ENCODE data around the gene OXNAD1. TPM values are rescaled to one million over a fixed set of nuclear protein-coding genes. Genes with fewer than 3 reads are reported as not detected.

The OXNAD1 gene
- total RNA-seq, 1 experiment from 2014 or later: 27.6 TPM

DNA sequence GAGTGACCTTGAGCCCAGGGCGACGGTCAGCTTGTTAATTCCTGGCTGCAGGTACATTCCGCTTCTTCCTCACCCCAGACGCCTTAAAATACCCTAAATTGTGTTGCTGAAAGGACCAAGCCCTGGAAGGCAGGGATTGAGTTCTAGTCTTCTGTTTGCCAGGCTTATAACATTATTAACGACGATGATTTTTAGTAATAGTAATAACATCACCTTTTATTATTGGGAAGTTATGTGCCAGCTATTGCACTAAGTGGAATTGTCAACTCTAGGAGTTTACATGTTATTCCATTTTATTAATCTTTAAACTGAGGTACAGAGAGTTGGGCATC, 409 bp downstream of the OXNAD1 start:
- H3K4me3 Mint-ChIP-seq (ENCODE audit: unreplicated experiment): peak overlapping the region; percentile 95
- CTCF ChIA-PET: interaction anchor here (0.6 to 3.9 kb wide), 8 partner anchors 18 to 464 kb away, joined by 3 to 19 read pairs (median 4); no protein-coding TSS in a partner anchor
- peaks cover 32% of the 10 kb centered on the region for H3K36me3 Mint-ChIP-seq (ENCODE audit: insufficient read depth, unreplicated experiment)
- peaks cover 19% of the 10 kb centered on the region for H3K4me1 Mint-ChIP-seq (ENCODE audit: insufficient read depth, unreplicated experiment)
- H3K27ac Mint-ChIP-seq (ENCODE audit: low read depth, unreplicated experiment): peak overlapping the region; percentile 96
- POLR2A ChIA-PET: interaction anchor here (0.5 to 3.3 kb wide), 32 partner anchors 10 to 1614 kb away, joined by 3 to 47 read pairs (median 4); partner anchors contain the start of genes ANKRD28, BTD, CCDC174 and HACL1
- no peak for DNase-seq (ENCODE audit: unreplicated experiment)
- TF ChIP-seq, protein P1, sequence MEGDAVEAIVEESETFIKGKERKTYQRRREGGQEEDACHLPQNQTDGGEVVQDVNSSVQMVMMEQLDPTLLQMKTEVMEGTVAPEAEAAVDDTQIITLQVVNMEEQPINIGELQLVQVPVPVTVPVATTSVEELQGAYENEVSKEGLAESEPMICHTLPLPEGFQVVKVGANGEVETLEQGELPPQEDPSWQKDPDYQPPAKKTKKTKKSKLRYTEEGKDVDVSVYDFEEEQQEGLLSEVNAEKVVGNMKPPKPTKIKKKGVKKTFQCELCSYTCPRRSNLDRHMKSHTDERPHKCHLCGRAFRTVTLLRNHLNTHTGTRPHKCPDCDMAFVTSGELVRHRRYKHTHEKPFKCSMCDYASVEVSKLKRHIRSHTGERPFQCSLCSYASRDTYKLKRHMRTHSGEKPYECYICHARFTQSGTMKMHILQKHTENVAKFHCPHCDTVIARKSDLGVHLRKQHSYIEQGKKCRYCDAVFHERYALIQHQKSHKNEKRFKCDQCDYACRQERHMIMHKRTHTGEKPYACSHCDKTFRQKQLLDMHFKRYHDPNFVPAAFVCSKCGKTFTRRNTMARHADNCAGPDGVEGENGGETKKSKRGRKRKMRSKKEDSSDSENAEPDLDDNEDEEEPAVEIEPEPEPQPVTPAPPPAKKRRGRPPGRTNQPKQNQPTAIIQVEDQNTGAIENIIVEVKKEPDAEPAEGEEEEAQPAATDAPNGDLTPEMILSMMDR (IDR thresholded peaks at IDR 0.05; ENCODE audit: unreplicated experiment): no peak
- H3K27me3 Mint-ChIP-seq (ENCODE audit: insufficient read depth, unreplicated experiment): no peaks in the 10 kb centered on the region
- TSS peak; percentile 77 for BruUV-seq (replicated peaks)
- no peaks in the 10 kb centered on the region for H3K9me3 Mint-ChIP-seq (ENCODE audit: unreplicated experiment)
- intact Hi-C loops (cut with micrococcal nuclease): no loop called here

DNA sequence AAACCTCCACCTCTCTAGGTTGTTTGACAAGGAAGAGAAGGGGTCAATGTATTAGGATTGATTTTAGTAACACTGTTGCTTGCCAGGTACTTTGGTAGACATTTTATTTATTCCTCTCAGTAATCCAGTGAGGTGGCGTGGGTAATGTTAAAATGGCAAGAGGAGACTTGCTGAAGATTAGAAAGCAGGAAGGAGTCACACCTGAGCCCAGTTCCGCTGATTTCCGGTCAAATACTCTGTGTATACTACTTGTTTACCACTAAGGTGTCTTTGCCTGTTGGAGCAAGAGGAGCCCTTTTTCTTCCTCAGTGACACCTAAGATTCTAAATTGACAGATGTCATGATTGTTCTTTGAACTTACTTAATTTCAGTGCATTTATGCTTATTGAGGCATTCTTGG, 1.7 kb downstream of the OXNAD1 start:
- intact Hi-C loops (cut with micrococcal nuclease): no loop called here

GRCh38 chr3:16270855-16271254, 5.8 kb downstream of the OXNAD1 start:
- intact Hi-C loops (cut with micrococcal nuclease): no loop called here

More for the DNA sequence above, 1.7 kb downstream of the OXNAD1 start:
- ChIA-PET CTCF (interaction anchor here (1.0 to 3.9 kb wide), 4 partner anchors 8 to 284 kb away, joined by 3 to 19 read pairs (median 6); no protein-coding TSS in a partner anchor), POLR2A (interaction anchor here (1.6 kb wide), 1 partner anchor 470 kb away, joined by 3 read pairs; no protein-coding TSS in a partner anchor)
- H3K36me3 Mint-ChIP-seq (ENCODE audit: insufficient read depth, unreplicated experiment): peaks cover 36% of the 10 kb centered on the region
- DNase-seq (ENCODE audit: unreplicated experiment): no peak
- BruUV-seq (replicated peaks): no TSS peak
- peaks cover 19% of the 10 kb centered on the region for H3K4me1 Mint-ChIP-seq (ENCODE audit: insufficient read depth, unreplicated experiment)
- H3K27me3 Mint-ChIP-seq (ENCODE audit: insufficient read depth, unreplicated experiment): no peaks in the 10 kb centered on the region
- H3K9me3 Mint-ChIP-seq (ENCODE audit: unreplicated experiment): no peaks in the 10 kb centered on the region
- TF ChIP-seq, protein P1 (IDR thresholded peaks at IDR 0.05; ENCODE audit: unreplicated experiment): no peak
- peak overlapping the region; percentile 10 for H3K27ac Mint-ChIP-seq (ENCODE audit: low read depth, unreplicated experiment)
- H3K4me3 Mint-ChIP-seq (ENCODE audit: unreplicated experiment): peak overlapping the region; percentile 95

GRCh38 chr3:16272588-16272987, 7.6 kb downstream of the OXNAD1 start:
- CTCF ChIA-PET: interaction anchor here (1.3 kb wide), 1 partner anchor 18 kb away, joined by 7 read pairs; no protein-coding TSS in a partner anchor
- Mint-ChIP-seq H3K36me3 (ENCODE audit: insufficient read depth, unreplicated experiment) (peaks cover 78% of the 10 kb centered on the region), H3K9me3 (ENCODE audit: unreplicated experiment) (no peaks in the 10 kb centered on the region), H3K4me1 (ENCODE audit: insufficient read depth, unreplicated experiment) (peaks cover 1% of the 10 kb centered on the region), H3K4me3 (ENCODE audit: unreplicated experiment) (no peak overlapping the region), H3K27me3 (ENCODE audit: insufficient read depth, unreplicated experiment) (no peaks in the 10 kb centered on the region), H3K27ac (ENCODE audit: low read depth, unreplicated experiment) (no peak overlapping the region)
- DNase-seq (ENCODE audit: unreplicated experiment): no peak
- POLR2A ChIA-PET: no interaction called here
- no TSS peak for BruUV-seq (replicated peaks)
- TF ChIP-seq, protein P1 (IDR thresholded peaks at IDR 0.05; ENCODE audit: unreplicated experiment): no peak
- intact Hi-C loops (cut with micrococcal nuclease): no loop called here

More at GRCh38 chr3:16270855-16271254, 5.8 kb downstream of the OXNAD1 start:
- CTCF ChIA-PET: interaction anchor here (0.6 to 1.4 kb wide), 2 partner anchors 279 to 297 kb away, joined by 3 to 4 read pairs; no protein-coding TSS in a partner anchor
- TF ChIP-seq, protein P1 (IDR thresholded peaks at IDR 0.05; ENCODE audit: unreplicated experiment): no peak
- BruUV-seq (replicated peaks): no TSS peak
- Mint-ChIP-seq H3K9me3 (ENCODE audit: unreplicated experiment) (no peaks in the 10 kb centered on the region), H3K27me3 (ENCODE audit: insufficient read depth, unreplicated experiment) (no peaks in the 10 kb centered on the region), H3K4me3 (ENCODE audit: unreplicated experiment) (no peak overlapping the region), H3K4me1 (ENCODE audit: insufficient read depth, unreplicated experiment) (peaks cover 12% of the 10 kb centered on the region), H3K27ac (ENCODE audit: low read depth, unreplicated experiment) (no peak overlapping the region), H3K36me3 (ENCODE audit: insufficient read depth, unreplicated experiment) (peaks cover 67% of the 10 kb centered on the region)
- POLR2A ChIA-PET: no interaction called here
- no peak for DNase-seq (ENCODE audit: unreplicated experiment)

All from MCF 10A (cell line).